GM19438 (cell line): ENCODE measurements around the gene PEX16.

Experiments
- ATAC-seq: cut with Tn5 transposase; IDR thresholded peaks from one replicate; pipeline ENCODE4 v1.9.1; 2021; ENCODE audit warnings: low read depth; ENCODE audit not compliant: unreplicated experiment

The PEX16 gene

GRCh38 chr11:45917623-45918330 lies at the start of gene PEX16:
TSS of gene PEX16 (minus strand) at chr11:45917877. CDS start at chr11:45917811, 66 bp downstream.
- peak; percentile 79 for ATAC-seq

- ATAC-seq, result peak; percentile 74
Observed at GRCh38 chr11:45964911-45965389, 47.3 kb upstream of the PEX16 start.

- ATAC-seq, result no peak
Observed at GRCh38 chr11:45961751-45962240, 44.1 kb upstream of the PEX16 start.

GRCh38 chr11:45960387-45961095 lies 42.9 kb upstream of the PEX16 start:
- ATAC-seq, result no peak

GRCh38 chr11:45959851-45960250 lies 42.2 kb upstream of the PEX16 start:
- ATAC-seq, result no peak

- no peak for ATAC-seq
Observed at GRCh38 chr11:45949992-45950407, 32.3 kb upstream of the PEX16 start.

GRCh38 chr11:45948356-45948755 lies 30.7 kb upstream of the PEX16 start:
- ATAC-seq, result no peak

GRCh38 chr11:45947885-45948284 lies 30.2 kb upstream of the PEX16 start:
- no peak for ATAC-seq

GRCh38 chr11:45945397-45945999 lies 27.8 kb upstream of the PEX16 start:
- ATAC-seq, result no peak

GRCh38 chr11:45942381-45942780 lies 24.7 kb upstream of the PEX16 start:
- ATAC-seq, result no peak

GRCh38 chr11:45941285-45941684 lies 23.6 kb upstream of the PEX16 start:
- ATAC-seq, result no peak

GRCh38 chr11:45939836-45940235 lies 22.2 kb upstream of the PEX16 start:
- no peak for ATAC-seq

- no peak for ATAC-seq
Observed at GRCh38 chr11:45937916-45938315, 20.2 kb upstream of the PEX16 start.

GRCh38 chr11:45936511-45937054 lies 18.9 kb upstream of the PEX16 start:
- ATAC-seq, result no peak

GRCh38 chr11:45935349-45936064 lies 17.8 kb upstream of the PEX16 start:
- ATAC-seq, result no peak

- ATAC-seq, result no peak
Observed at GRCh38 chr11:45934580-45935318, 17.1 kb upstream of the PEX16 start.

- no peak for ATAC-seq
Observed at GRCh38 chr11:45933846-45934579, 16.3 kb upstream of the PEX16 start.

GRCh38 chr11:45933131-45933831 lies 15.6 kb upstream of the PEX16 start:
- no peak for ATAC-seq
